DOHH2 (cell line): ENCODE data around the gene OTOP3.

Experiments
- EZH2phosphoT487 ChIP-seq: fragments of 200-600 bp; sonication (generic); IDR thresholded peaks from 2 replicates; pipeline ENCODE4 v1.6.1; 2017; ENCODE audit warnings: borderline replicate concordance, mild to moderate bottlenecking, antibody characterized with exemption, low read length, moderate library complexity, mixed read lengths
- TF ChIP-seq, protein P1 (sequence below): fragments of 200-600 bp; sonication (generic); IDR thresholded peaks from one replicate; pipeline ENCODE4 v1.5.1; 2014; ENCODE audit warnings: antibody characterized with exemption, mild to moderate bottlenecking, low read depth, low read length; ENCODE audit not compliant: poor library complexity, severe bottlenecking

DNA sequence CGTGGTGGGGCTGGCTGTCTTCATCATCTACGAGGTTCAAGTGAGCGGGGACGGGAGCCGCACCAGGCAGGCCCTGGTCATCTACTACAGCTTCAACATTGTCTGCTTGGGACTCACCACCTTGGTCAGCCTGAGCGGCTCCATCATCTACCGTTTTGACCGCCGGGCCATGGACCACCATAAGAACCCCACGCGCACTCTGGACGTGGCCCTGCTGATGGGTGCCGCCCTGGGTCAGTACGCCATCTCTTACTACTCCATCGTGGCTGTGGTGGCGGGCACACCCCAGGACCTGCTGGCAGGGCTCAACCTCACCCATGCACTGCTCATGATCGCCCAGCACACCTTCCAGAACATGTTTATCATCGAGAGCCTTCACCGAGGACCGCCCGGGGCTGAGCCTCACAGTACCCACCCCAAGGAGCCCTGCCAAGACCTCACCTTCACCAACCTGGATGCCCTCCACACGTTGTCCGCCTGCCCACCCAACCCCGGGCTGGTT is 5.1 kb upstream of the OTOP3 start:
- TF ChIP-seq EZH2phosphoT487, result no peak
- TF ChIP-seq, protein P1, sequence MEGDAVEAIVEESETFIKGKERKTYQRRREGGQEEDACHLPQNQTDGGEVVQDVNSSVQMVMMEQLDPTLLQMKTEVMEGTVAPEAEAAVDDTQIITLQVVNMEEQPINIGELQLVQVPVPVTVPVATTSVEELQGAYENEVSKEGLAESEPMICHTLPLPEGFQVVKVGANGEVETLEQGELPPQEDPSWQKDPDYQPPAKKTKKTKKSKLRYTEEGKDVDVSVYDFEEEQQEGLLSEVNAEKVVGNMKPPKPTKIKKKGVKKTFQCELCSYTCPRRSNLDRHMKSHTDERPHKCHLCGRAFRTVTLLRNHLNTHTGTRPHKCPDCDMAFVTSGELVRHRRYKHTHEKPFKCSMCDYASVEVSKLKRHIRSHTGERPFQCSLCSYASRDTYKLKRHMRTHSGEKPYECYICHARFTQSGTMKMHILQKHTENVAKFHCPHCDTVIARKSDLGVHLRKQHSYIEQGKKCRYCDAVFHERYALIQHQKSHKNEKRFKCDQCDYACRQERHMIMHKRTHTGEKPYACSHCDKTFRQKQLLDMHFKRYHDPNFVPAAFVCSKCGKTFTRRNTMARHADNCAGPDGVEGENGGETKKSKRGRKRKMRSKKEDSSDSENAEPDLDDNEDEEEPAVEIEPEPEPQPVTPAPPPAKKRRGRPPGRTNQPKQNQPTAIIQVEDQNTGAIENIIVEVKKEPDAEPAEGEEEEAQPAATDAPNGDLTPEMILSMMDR, result no peak
